Measurements from ENCODE around the gene FKBP7. TPM values are rescaled to one million over a fixed set of nuclear protein-coding genes. Genes with fewer than 3 reads are reported as not detected.
A peak's percentile ranks its signal among the peaks of the same experiment; 100 is the strongest.
"Not testable (repeated sequence)": the region's sequence is repeated elsewhere in the genome, so short reads cannot be mapped to it uniquely, and the experiment has no call there.

FKBP7 gene
- polyA plus RNA-seq, 3 donors, result 47.8 to 50.7 (median 49.6) TPM

DNA sequence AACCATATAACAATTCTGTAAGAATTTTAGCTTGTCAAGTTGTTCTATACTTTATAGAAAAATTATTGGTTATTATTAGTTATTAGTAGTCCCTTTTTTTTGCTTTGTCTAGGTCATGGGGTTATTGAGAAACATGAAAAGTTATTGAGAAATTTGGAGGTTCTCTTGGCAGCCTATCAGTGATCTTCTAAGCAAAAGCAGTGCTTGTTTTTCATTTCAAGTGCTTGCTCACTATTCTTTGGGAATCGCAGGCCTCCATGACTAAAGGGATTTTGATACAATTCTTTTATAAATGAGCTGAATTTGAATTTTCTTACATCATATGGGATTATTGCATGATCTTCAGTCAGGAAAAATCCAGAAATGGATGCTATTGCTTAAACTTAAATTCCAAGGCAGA is 27.7 kb upstream of the FKBP7 start:
- DNase-seq, result no peak

- DNase-seq, result no peak
Observed at GRCh38 chr2:178502751-178503150, 24.4 kb upstream of the FKBP7 start.

- DNase-seq, result no peak
Observed at GRCh38 chr2:178499640-178500039, 21.2 kb upstream of the FKBP7 start.

DNA sequence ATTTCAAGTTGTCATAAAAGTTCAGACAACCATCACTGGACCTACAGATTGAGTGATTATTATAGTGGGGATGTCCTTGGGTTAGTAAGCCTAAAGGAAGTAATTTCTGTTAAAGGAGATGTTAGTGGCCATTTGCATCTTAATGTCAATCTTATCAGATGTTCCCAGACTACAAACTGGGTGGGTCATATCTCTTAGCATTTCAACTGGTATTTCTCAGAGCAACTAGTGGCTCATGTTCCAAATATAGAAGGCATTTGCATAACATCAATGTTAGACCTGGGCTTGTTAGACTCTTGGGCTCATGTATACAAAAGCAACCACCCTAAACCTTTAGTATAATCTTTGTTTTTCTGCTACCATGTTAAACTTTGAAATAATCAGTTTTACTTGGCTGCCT is 19.7 kb upstream of the FKBP7 start:
- DNase-seq, result no peak

DNA sequence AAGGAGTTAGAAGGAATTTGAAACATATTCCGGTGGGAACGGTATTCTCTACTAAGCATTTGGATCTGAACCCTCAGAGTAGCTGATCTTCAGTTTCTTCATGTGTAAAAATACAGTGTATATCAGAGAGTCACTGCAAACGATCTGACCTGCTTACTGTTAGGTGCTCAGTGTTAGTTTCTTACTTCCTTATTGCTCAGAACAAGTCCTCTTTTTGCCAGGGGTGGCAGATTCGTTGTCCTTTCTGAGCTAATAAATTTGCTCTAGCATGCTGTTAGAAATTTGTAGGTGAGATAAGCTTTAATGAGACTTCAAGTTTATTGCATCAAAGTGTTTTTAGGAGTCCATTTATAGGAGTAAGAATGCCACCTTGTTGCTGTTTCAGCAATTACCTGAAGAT is 17.6 kb upstream of the FKBP7 start:
- DNase-seq, result no peak

DNA sequence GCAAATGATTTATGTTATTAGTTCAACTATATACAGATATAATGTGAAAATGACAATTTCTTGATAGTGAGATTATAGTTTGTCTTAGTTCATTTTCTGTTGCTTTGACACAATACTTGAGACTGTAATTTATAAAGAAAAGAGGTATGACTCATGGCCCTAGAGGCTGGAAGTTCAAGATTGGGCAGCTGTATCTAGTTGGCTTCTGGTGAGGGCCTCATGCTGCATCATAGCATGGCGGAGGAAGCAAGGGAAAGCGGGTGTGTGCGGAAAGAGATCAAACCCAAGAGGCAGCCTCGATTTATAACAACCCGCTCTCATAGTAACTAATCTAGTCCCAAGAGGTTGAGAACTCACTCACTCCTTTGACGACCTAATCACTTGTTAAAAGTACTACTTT is 13.2 kb upstream of the FKBP7 start:
- no peak for DNase-seq

DNA sequence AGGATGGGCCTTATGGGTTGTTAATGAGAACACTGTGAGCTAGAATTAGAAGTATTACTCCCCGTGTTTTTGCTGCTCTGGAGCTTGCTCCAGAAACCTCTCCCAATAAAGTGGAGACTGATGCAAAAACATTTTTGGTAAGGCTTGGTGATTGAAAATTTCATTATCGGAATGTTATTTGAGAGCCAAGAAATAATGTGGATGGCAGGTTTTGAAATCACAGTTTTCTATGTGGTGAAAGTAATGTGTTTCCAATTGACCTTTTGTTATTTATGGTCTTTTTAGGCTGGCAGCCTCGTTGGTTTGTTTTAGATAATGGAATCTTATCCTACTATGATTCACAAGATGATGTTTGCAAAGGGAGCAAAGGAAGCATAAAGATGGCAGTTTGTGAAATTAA is 7.0 kb upstream of the FKBP7 start:
- DNase-seq, result no peak

DNA sequence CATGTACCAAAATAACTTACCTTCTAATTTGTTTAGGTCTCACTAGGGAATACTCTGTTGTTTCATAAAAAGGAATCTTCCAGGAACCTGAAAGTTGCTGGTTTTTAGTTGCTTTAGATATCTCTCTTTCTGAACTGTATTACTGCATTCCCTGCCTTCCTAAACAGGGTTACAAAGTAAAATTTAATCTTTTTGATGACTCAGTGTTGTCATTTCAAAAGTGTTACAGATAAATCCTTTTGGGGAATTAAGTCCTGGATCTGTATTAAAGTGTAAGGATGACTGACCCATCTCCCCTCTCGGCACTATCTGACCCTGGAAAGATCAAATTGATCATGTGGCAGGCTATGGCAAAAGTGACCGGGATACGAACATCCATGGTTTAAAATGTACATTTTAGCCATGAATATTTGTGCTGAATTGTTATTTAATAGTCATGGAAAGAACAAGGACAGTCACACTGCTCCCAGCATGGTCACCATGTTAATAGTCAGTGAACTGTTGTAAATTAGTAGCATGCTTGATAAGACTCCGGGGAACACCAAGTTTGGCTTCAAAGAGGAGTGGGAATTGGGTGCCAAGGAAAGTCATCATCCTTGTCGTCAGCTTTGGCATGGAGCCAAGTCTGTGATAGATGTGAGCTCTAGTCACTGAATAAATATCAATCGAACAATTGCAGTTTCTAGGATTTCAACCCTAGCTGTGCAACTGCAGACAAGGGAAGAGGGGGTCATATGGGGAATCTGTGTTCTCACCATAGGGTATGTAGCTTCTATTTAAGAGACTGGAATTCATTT is 6.0 kb upstream of the FKBP7 start:
- DNase-seq, result no peak

DNA sequence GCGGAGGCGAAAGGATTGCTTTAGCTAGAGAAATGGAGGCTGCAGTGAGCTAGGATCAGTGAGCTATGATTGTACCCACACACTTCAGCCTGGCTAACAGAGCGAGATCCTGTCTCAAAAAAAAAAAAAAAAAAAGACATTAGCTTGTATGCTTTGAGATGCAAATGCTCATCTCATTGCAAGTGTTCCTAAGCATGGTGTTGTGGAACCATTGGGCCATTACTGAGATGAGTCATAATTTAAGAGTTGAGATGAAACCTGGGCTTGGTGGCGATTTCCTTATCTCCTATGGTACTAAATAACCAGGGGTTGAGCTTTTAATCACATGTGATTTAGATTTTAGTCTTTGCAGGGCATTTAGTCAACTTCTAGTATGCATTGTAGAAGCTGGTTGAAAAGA is 4.0 kb upstream of the FKBP7 start:
- DNase-seq, result no peak

DNA sequence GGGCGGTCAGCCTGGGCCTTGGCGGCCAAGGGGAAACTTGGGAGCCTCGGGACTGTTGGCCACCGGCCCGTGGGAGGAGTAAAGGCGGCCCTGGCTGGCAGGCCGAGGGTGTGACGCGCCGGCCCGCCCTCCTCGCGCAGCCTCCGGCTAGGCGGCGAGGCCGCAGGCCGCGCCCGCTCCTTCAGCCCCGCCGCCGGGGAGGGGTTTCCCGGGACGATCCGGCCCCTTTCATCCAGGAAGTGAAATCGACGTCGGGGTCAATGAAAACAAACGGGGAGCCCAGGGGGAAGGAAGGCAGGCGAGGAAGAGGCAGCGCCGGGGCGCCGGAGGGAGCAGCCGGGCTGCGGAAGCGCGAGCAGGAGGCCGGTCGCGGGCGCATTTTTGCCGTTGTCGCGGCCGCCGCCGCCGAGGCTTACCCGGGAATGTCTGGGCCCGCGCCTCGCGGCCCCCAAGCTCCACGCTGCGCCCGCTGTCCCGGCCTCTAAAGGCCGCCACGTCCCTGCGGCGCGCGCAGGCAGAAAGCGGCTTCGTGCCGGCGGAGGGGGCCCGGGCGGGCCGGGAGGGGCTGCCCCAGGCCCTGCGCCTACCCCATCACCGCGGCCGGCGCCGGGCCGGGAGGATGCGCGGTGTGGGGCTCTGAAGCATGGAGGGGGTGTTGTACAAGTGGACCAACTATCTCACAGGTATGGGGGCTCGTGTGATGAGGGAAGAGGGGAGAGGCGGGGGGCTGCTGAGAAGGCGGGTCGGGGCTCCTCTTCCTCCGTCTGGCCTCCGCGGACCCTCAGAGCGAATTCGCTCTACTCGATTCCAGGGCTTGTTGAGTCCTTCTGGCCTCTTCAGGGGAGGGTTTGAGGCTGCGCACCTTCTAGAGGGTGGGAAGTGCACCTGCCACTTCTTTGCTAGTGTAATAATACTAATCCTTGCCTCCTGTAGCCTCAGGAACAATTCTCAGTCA is 2.1 kb upstream of the FKBP7 start, which contains the start of gene PLEKHA3:
TSS of gene PLEKHA3 (plus strand) at position 231 of the 955 bp plus-strand sequence. CDS start at position 644, 413 bp downstream.
- DNase-seq, result peak; percentile 91

DNA sequence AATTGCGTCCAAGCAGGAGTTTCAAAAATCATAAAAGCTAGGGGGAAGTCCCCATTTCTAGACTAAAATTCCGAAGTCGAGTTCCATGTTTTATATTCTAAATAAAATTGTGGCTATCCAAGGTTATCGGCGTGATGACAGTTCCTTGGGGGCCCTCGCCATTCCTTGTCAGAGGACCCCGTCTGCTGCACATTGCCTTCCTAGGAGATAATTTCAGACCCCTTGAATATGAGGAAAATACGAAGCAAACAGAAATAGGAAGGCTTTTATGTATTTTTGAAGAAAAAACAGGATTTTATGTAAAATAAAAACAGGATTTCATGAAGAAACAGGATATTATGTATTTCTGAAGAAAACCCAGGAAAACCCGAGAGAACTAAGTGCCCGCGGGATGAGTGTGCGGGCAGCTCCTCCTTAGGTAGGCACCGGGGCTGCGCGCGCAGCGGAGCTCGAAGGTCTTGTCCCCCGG is 1.4 kb upstream of the FKBP7 start:
- no peak for DNase-seq

DNA sequence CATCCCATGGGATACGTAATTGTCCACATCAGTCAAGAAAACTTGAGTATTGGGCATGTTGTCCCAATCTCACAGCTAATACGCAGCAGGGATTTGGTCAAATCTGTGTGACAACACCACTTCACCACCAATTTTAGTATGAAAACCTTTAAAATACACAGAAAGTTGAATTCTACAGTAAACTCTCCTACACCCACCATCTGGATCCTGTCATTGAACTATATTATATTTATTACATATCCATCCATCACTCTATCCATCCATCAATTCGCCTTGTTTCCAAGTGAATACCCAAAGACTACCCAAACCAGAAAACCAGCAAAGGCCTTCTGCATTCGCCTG is 846 bp upstream of the FKBP7 start:
- no peak for DNase-seq

DNA sequence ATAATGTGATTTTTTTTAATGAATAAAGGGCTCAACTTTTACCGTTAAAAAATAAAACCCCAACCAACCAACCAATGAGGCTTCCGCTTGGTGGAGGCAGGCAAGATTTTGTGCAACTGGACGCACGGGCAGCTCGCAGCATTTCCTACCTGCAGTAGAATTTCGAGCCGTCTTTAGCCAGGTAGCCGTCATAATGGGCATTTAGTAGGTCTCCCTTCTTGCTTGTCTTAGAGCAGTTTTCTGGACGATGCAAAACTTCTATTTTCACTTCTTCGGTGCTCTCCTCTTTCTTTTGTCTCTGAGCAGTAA is 316 bp downstream of the FKBP7 start:
- no peak for DNase-seq

- DNase-seq, result peak; percentile 30
Observed at GRCh38 chr2:178477443-178478129, 814 bp downstream of the FKBP7 start.

DNA sequence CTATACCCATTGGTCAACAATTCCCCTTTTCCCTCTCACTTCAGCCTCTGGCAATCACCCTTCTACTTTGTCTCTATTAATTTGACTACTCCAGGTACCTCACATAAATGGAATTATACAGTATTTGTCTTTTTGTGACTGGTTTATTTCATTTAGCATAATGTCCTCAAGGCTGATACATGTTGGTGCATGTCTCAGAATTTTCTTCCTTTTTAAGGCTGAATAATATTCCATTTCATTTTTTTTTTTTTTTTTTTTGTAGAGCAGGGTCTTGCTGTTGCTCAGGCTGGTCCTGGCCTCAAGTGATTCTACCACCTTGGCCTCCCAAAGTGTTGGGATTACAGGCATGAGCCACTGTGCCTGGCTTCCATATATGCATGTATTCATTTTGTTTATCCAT is 1.9 kb downstream of the FKBP7 start:
- no peak for DNase-seq

DNA sequence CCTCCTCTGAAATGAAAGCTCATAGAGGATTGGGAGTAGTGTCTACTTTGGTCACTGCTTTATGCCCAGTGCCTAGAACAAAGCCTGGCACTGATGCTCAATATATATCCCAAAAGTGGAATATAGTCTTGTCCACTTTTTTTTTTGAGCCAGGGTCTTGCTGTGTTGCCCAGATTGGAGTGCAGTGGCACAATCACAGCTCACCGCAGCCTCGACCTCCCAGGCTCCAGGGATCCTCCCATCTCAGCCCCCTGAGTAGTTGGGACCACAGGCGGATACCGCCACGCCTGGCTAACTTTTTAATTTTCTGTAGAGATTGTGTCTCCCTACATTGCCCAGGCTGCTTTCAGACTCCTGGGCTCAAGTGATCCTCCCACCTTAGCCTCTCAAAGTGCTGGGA is 3.8 kb downstream of the FKBP7 start:
- DNase-seq, result no peak

DNA sequence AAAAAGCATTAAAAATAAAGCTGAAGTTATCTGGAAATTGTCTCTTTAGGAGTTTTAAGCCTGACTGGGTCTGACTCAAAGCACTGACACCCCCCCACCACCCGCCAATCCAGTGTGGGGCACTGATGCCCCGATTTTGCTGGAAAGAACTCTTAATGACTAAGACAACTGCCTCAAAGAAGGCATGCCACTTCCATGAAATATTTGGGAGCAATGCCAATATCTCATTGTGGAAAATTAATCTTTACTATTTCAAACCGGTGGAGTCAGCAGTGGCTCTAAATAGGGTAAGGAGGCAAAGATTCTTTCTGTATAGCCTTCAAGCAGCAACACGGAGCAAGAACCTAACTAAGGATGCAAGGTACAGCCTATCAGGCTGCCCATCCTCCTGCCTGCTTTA is 4.5 kb downstream of the FKBP7 start:
- DNase-seq, result no peak

- DNase-seq, result no peak
Observed at GRCh38 chr2:178473373-178473772, 5.0 kb downstream of the FKBP7 start.

DNA sequence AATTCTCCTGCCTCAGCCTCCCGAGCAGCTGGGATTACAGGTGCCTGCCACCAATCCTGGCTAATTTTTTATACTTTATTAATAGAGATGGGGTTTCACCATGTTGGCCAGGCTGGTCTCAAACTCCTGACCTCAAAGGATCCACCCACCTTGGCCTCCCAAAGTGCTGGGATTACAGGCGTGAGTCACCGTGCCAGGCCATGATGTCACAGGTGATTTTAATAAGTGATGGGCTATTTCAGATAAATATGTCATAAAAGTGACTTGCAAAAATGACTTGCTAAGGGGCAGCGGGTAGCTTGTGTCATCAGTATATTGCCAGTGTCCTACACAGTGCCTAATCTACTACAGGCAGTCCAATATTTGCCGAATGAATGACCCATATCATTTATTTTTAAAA is 7.1 kb downstream of the FKBP7 start:
- not testable (repeated sequence) for DNase-seq

DNA sequence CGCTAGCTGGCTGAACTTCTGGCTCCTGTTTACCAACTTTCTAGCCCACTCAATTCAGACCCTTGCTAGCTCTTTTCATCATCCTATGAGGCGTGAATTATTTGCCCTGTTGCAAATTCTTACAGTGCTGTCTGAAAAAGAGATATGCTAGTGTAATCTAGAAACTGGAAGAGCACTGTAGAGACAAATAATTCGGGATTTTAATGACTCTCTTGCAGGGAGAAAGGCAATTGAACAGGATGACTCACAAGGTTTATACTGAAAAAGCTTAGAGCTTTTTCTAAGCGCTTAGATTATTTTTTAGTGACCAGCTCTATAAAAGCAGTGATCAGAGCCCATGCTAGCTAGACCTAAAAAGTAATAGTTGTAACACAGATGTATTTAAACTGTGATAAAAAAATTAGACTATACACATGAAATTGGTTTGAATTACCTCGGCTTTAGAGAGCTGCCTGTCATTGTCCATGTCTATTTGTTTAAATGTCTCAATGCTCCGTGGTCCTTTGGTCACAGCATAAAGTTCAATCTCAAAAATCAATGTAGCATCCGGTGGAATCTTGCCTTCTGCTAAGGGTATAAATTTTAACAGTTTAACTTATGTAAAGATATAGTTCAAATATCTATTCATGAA is 9.1 kb downstream of the FKBP7 start:
- DNase-seq, result no peak

- no peak for DNase-seq
Observed at GRCh38 chr2:178457390-178457886, 21.0 kb downstream of the FKBP7 start.

GRCh38 chr2:178455947-178456346 is 22.5 kb downstream of the FKBP7 start:
- no peak for DNase-seq
